HepG2 (cell line): Measurements from ENCODE around the gene EEF1AKMT4. TPM values are rescaled to one million over a fixed set of nuclear protein-coding genes. Genes with fewer than 3 reads are reported as not detected.

ENCODE experiments used
- BORCS8-MEF2B ChIP-seq: sonication (generic); formaldehyde crosslinking; IDR thresholded peaks from 2 replicates; pipeline ENCODE4 v1.8.0; 2022; ENCODE audit warnings: mild to moderate bottlenecking, missing genetic modification reagents
- CREB3 ChIP-seq: sonication (generic); formaldehyde crosslinking; IDR thresholded peaks from 2 replicates; pipeline ENCODE4 v1.5.0; 2020; ENCODE audit warnings: missing genetic modification reagents
- DZIP1 ChIP-seq: sonication (generic); formaldehyde crosslinking; IDR thresholded peaks from 2 replicates; pipeline ENCODE4 v1.5.0; 2020; ENCODE audit warnings: mild to moderate bottlenecking, missing genetic modification reagents
- FOXC1 ChIP-seq: sonication (generic); formaldehyde crosslinking; IDR thresholded peaks from 2 replicates; pipeline ENCODE4 v1.8.0; 2022; ENCODE audit warnings: mild to moderate bottlenecking, missing genetic modification reagents, borderline replicate concordance
- JUN ChIP-seq: sonication (generic); formaldehyde crosslinking; IDR thresholded peaks from 2 replicates; pipeline ENCODE4 v1.4.0; 2020; ENCODE audit warnings: mild to moderate bottlenecking, missing genetic modification reagents
- MAX ChIP-seq: IDR thresholded peaks from 2 replicates; pipeline ENCODE4 v1.6.1; 2012; ENCODE audit warnings: inconsistent platforms
- MLXIP ChIP-seq: sonication (generic); formaldehyde crosslinking; IDR thresholded peaks from 2 replicates; pipeline ENCODE4 v1.9.0; 2021; ENCODE audit warnings: missing genetic modification reagents, borderline replicate concordance
- NRL ChIP-seq: sonication (generic); formaldehyde crosslinking; IDR thresholded peaks from 2 replicates; pipeline ENCODE4 v1.5.0; 2020; ENCODE audit warnings: missing genetic modification reagents, mild to moderate bottlenecking, moderate library complexity, borderline replicate concordance
- PRMT3 ChIP-seq: sonication (generic); formaldehyde crosslinking; IDR thresholded peaks from 2 replicates; pipeline ENCODE4 v1.8.1; 2022; ENCODE audit warnings: low read depth, mild to moderate bottlenecking, moderate library complexity, missing genetic modification reagents, borderline replicate concordance
- RFXAP ChIP-seq: sonication (generic); formaldehyde crosslinking; IDR thresholded peaks from 2 replicates; pipeline ENCODE4 v1.4.0; 2020; ENCODE audit warnings: missing genetic modification reagents, borderline replicate concordance
- SP5 ChIP-seq: IDR thresholded peaks from 2 replicates; pipeline ENCODE4 v1.6.1; 2016; ENCODE audit warnings: low read depth, borderline replicate concordance
- TRIM24 ChIP-seq: sonication (generic); formaldehyde crosslinking; IDR thresholded peaks from 2 replicates; pipeline ENCODE4 v1.8.0; 2022; ENCODE audit warnings: mild to moderate bottlenecking, missing genetic modification reagents
- ZFP36L2 ChIP-seq: sonication (generic); formaldehyde crosslinking; IDR thresholded peaks from 2 replicates; pipeline ENCODE4 v1.4.0; 2020; ENCODE audit warnings: missing genetic modification reagents
- ZFP37 ChIP-seq: sonication (generic); formaldehyde crosslinking; IDR thresholded peaks from 2 replicates; pipeline ENCODE4 v1.4.0; 2020; ENCODE audit warnings: missing genetic modification reagents, borderline replicate concordance
- ZKSCAN5 ChIP-seq: sonication (generic); formaldehyde crosslinking; IDR thresholded peaks from 2 replicates; pipeline ENCODE4 v1.5.1; 2020; ENCODE audit warnings: mild to moderate bottlenecking, missing genetic modification reagents
- ZNF280B ChIP-seq: sonication (generic); formaldehyde crosslinking; IDR thresholded peaks from 2 replicates; pipeline ENCODE4 v1.5.0; 2020; ENCODE audit warnings: missing genetic modification reagents, mild to moderate bottlenecking, borderline replicate concordance
- ZNF496 ChIP-seq: sonication (generic); formaldehyde crosslinking; IDR thresholded peaks from 2 replicates; pipeline ENCODE4 v1.8.1; 2023; ENCODE audit warnings: mild to moderate bottlenecking, moderate library complexity, missing genetic modification reagents; ENCODE audit not compliant: insufficient replicate concordance
- ZNF709 ChIP-seq: sonication (generic); formaldehyde crosslinking; IDR thresholded peaks from 2 replicates; pipeline ENCODE4 v1.5.0; 2020; ENCODE audit warnings: mild to moderate bottlenecking, missing genetic modification reagents
- ZNF720 ChIP-seq: sonication (generic); formaldehyde crosslinking; IDR thresholded peaks from 2 replicates; pipeline ENCODE4 v1.4.0; 2020; ENCODE audit warnings: missing genetic modification reagents
- polyA plus RNA-seq, 8 experiments: library from polyadenylated mRNA; depleted of rRNA in 3 of 8; stranded (reverse) in 7 of 8; unstranded in 1 of 8; fragments of >200 nt; fragmentation: Illumina TruSeq in 4 of 8; extraction: Trizol in 4 of 8; gene quantifications; 2 replicates each; pipeline versions ENCODE4 v1.2.1 to v1.2.3, GENCODE V29; 2011 to 2016; ENCODE audit warnings: low read depth in 4 of 8, missing spikeins in 1 of 8, mixed read lengths in 1 of 8; ENCODE audit not compliant: insufficient read depth in 1 of 8
- total RNA-seq, 5 experiments: library from RNA; depleted of rRNA; stranded (reverse); fragments of >200 nt; fragmentation: Illumina TruSeq; extraction: Trizol; gene quantifications; 2 replicates each; pipeline ENCODE4 v1.2.3, GENCODE V29; 2016; ENCODE audit warnings: low read depth in 1 of 5

Gene EEF1AKMT4
- total and polyA plus RNA-seq, 2 of the 13 experiments (the other 11 are each of a cell fraction or from before 2014, with no cell fraction given): 13.1 to 15.8 TPM

- TF ChIP-seq ZNF709 (CRISPR knock-in tag) (peak; percentile 76), NRL (CRISPR knock-in tag) (peak; percentile 87; the same call in 1 of the 2 replicates), FOXC1 (CRISPR knock-in tag) (no peak), RFXAP (CRISPR knock-in tag) (no peak; the same call in 1 of the 2 replicates), CREB3 (CRISPR knock-in tag) (no peak; the same call in 1 of the 2 replicates), MLXIP (peak; percentile 64; the same call in 1 of the 2 replicates), DZIP1 (CRISPR knock-in tag) (0 out of 2 replicates have a peak, but pooled peaks have one; percentile 59), ZFP36L2 (0 out of 2 replicates have a peak, but pooled peaks have one; percentile 55), SP5 (CRISPR knock-in tag) (no peak), ZNF496 (CRISPR knock-in tag) (no peak), JUN (CRISPR knock-in tag) (no peak), ZKSCAN5 (no peak), BORCS8-MEF2B (CRISPR knock-in tag) (peak; percentile 87; the same call in 1 of the 2 replicates), ZFP37 (CRISPR knock-in tag) (no peak), TRIM24 (no peak), MAX (peak; percentile 88), ZNF280B (CRISPR knock-in tag) (peak; percentile 65; the same call in 1 of the 2 replicates), PRMT3 (CRISPR knock-in tag) (no peak), ZNF720 (no peak)
These were observed 739 bp upstream of the EEF1AKMT4 start, which contains the start of gene ALG3 (continued) for GRCh38 chr3:184248454-184249411.
